HepG2 (cell line): ENCODE measurements around the gene IFNAR1. TPM values are rescaled to one million over a fixed set of nuclear protein-coding genes. Genes with fewer than 3 reads are reported as not detected.

Experiments used
- ATAC-seq: fragments of 200-7000 bp; cut with Tn5 transposase; 3 replicates; pipeline ENCODE4 v1.9.1; 2020; ENCODE audit warnings: mild to moderate bottlenecking, moderate library complexity
- BruUV-seq: library from RNA; stranded (reverse); fragments of 400-500 nt; replicated peaks from 2 replicates; lab custom pipeline; 2021; lab: Mats Ljungman, UMichigan
- CTCF ChIA-PET: fragments of 300-600 bp; formaldehyde crosslinking; extraction: SDS; loops from one replicate; lab custom pipeline; 2021; ENCODE audit warnings: low total read pairs, inconsistent platforms, low intra/inter-chr PET ratio; lab: Yijun Ruan, JAX
- POLR2A ChIA-PET: fragments of 350-600 bp; sonication (Branson Sonifier 250); formaldehyde crosslinking; loops from one replicate; lab custom pipeline; 2020; ENCODE audit warnings: antibody characterized with exemption, inconsistent platforms; lab: Yijun Ruan, JAX
- DNase-seq: peaks from one replicate; pipeline ENCODE4 v3.0.0-alpha.2; 2015; ENCODE audit warnings: low spot score
- FAIRE-seq: peaks from 3 replicates; lab custom pipeline; 2011; peaks lifted over from hg19 to GRCh38; lab: Jason Lieb, UNC
- H2AFZ ChIP-seq: one replicate; pipeline ENCODE4 v1.6.1; 2011; ENCODE audit warnings: low read length, inconsistent platforms
- H3K27ac ChIP-seq: fragments of 300-600 bp; 3 replicates; pipeline ENCODE4 v1.8.0; 2011; ENCODE audit warnings: mixed run types, mild to moderate bottlenecking, mixed read lengths, low read length, inconsistent platforms; ENCODE audit not compliant: insufficient read depth; ENCODE audit errors: extremely low read length
- H3K27me3 ChIP-seq, 2 experiments: fragments of 200-600 bp in 1 of 2; 2 replicates in 1 of 2; 3 replicates in 1 of 2; pipeline versions ENCODE4 v1.6.0 to v1.8.0; 2011; ENCODE audit warnings: low read length in 2 of 2, mild to moderate bottlenecking in 2 of 2, moderate library complexity in 2 of 2, inconsistent platforms in 1 of 2; ENCODE audit not compliant: insufficient read depth in 2 of 2, control insufficient read depth in 1 of 2
- H3K36me3 ChIP-seq, 2 experiments: fragments of 200-600 bp in 1 of 2; replicated peaks in 1 of 2; 2 replicates in 1 of 2; 3 replicates in 1 of 2; pipeline versions ENCODE4 v1.5.1 to v1.8.0; 2011; ENCODE audit warnings: low read length in 2 of 2, inconsistent platforms in 1 of 2; ENCODE audit not compliant: insufficient read depth in 2 of 2, control insufficient read depth in 1 of 2
- H3K4me1 ChIP-seq: 2 replicates; pipeline ENCODE4 v1.5.1; 2012; ENCODE audit warnings: low read length, inconsistent platforms; ENCODE audit not compliant: insufficient read depth
- H3K4me2 ChIP-seq: 2 replicates; pipeline ENCODE4 v1.6.0; 2011; ENCODE audit warnings: low read depth, low read length, inconsistent platforms
- H3K4me3 ChIP-seq, 3 experiments: fragments of 200-600 bp in 1 of 3; sonication (generic), shearing (Covaris generic) in 1 of 3; replicated peaks in 1 of 3; 2 replicates each; pipeline ENCODE4 v1.5.1; 2011 to 2016; ENCODE audit warnings: low read length in 3 of 3, inconsistent platforms in 2 of 3, low read depth in 2 of 3, mild to moderate bottlenecking in 2 of 3, control low read depth in 1 of 3, mixed read lengths in 1 of 3; ENCODE audit not compliant: insufficient read depth in 1 of 3
- H3K79me2 ChIP-seq: one replicate; pipeline ENCODE4 v1.6.1; 2011; ENCODE audit warnings: low read length, inconsistent platforms; ENCODE audit not compliant: insufficient read depth
- H3K9ac ChIP-seq: 2 replicates; pipeline ENCODE4 v1.6.0; 2011; ENCODE audit warnings: mild to moderate bottlenecking, low read depth, low read length, inconsistent platforms; ENCODE audit not compliant: insufficient read depth
- H3K9me3 ChIP-seq: 2 replicates; pipeline ENCODE4 v1.5.1; 2012; ENCODE audit warnings: mild to moderate bottlenecking, low read length
- H4K20me1 ChIP-seq: 2 replicates; pipeline ENCODE4 v1.6.0; 2011; ENCODE audit warnings: inconsistent platforms, mild to moderate bottlenecking, low read length, moderate library complexity; ENCODE audit not compliant: insufficient read depth
- CBFB ChIP-seq: sonication (generic); formaldehyde crosslinking; IDR thresholded peaks from 2 replicates; pipeline ENCODE4 v1.4.0; 2020; ENCODE audit warnings: missing genetic modification reagents
- EP300 ChIP-seq, 3 experiments: sonication (generic) in 1 of 3; formaldehyde crosslinking in 1 of 3; IDR thresholded peaks; 2 replicates each; pipeline versions ENCODE4 v1.5.1 to v1.6.1; 2011 to 2020; ENCODE audit warnings: low read depth in 2 of 3, low read length in 2 of 3, borderline replicate concordance in 1 of 3, improper control_type of control experiment in 1 of 3, mild to moderate bottlenecking in 1 of 3, missing genetic modification reagents in 1 of 3, moderate library complexity in 1 of 3
- HOMEZ ChIP-seq: IDR thresholded peaks from 2 replicates; pipeline ENCODE4 v1.6.1; 2016; ENCODE audit warnings: low read depth
- SALL1 ChIP-seq: sonication (generic); formaldehyde crosslinking; IDR thresholded peaks from 2 replicates; pipeline ENCODE4 v1.8.0; 2022; ENCODE audit warnings: mild to moderate bottlenecking, missing genetic modification reagents
- ZNF615 ChIP-seq: sonication (generic); formaldehyde crosslinking; IDR thresholded peaks from 2 replicates; pipeline ENCODE4 v1.5.0; 2020; ENCODE audit warnings: mild to moderate bottlenecking, missing genetic modification reagents, borderline replicate concordance
- WGBS: methylation state at CpG from one replicate; pipeline ENCODE4 v1.1.6; 2017; ENCODE audit warnings: low lambda C conversion rate; 5-methylcytosine and 5-hydroxymethylcytosine counted together
- in situ Hi-C: cut with HindIII; loops from 2 replicates; pipeline ENCODE4 v1.10.0; 2017; ENCODE audit warnings: low pct_unique_long_range_greater_than_20kb; ENCODE audit not compliant: extremely low pct_ligation_motif_present
- intact Hi-C: fragments of 100-400 bp; cut with micrococcal nuclease; formaldehyde crosslinking; loops from one replicate; pipeline ENCODE4 v1.10.0; 2022; ENCODE audit not compliant: unreplicated experiment
- polyA plus RNA-seq, 8 experiments: library from polyadenylated mRNA; depleted of rRNA in 3 of 8; stranded (reverse) in 7 of 8; unstranded in 1 of 8; fragments of >200 nt; fragmentation: Illumina TruSeq in 4 of 8; extraction: Trizol in 4 of 8; gene quantifications; 2 replicates each; pipeline versions ENCODE4 v1.2.1 to v1.2.3, GENCODE V29; 2011 to 2016; ENCODE audit warnings: low read depth in 4 of 8, missing spikeins in 1 of 8, mixed read lengths in 1 of 8; ENCODE audit not compliant: insufficient read depth in 1 of 8
- total RNA-seq, 5 experiments: library from RNA; depleted of rRNA; stranded (reverse); fragments of >200 nt; fragmentation: Illumina TruSeq; extraction: Trizol; gene quantifications; 2 replicates each; pipeline ENCODE4 v1.2.3, GENCODE V29; 2016; ENCODE audit warnings: low read depth in 1 of 5
- TF ChIP-seq, protein P1 (sequence below): sonication (generic); formaldehyde crosslinking; IDR thresholded peaks from 2 replicates; pipeline ENCODE4 v1.5.0; 2020; ENCODE audit warnings: mild to moderate bottlenecking, missing genetic modification reagents, moderate library complexity
- TF ChIP-seq, protein P2 (sequence below): sonication (generic); formaldehyde crosslinking; IDR thresholded peaks from 2 replicates; pipeline ENCODE4 v1.8.0; 2022; ENCODE audit warnings: mild to moderate bottlenecking, missing genetic modification reagents; ENCODE audit not compliant: insufficient replicate concordance

Gene IFNAR1
- total and polyA plus RNA-seq, 2 of the 13 experiments (the other 11 are each of a cell fraction or from before 2014, with no cell fraction given) = 6.7 to 9.3 TPM

GRCh38 chr21:33386222-33386784 lies 61.5 kb downstream of the IFNAR1 start:
- Histone ChIP-seq H3K9me3 (no peaks in the 10 kb centered on the region), H3K4me3 (no peak overlapping the region), H3K9ac (no peak overlapping the region), H3K36me3 (no peaks in the 10 kb centered on the region), H3K4me1 (peaks cover 38% of the 10 kb centered on the region), H2AFZ (no peak overlapping the region), H3K79me2 (no peaks in the 10 kb centered on the region), H3K27ac (no peak overlapping the region), H4K20me1 (no peaks in the 10 kb centered on the region), H3K4me2 (no peak overlapping the region), H3K27me3 (no peaks in the 10 kb centered on the region)
- in situ Hi-C loops (no loop called here), intact Hi-C loops (no loop called here)
- no TSS peak for BruUV-seq
- 49% methylated on average over 5 of the region's 6 CpGs for WGBS
- POLR2A ChIA-PET = interaction anchor here (1.3 to 1.8 kb wide), 4 partner anchors 15 to 27 kb away, joined by 3 to 6 read pairs (median 5); no protein-coding TSS in a partner anchor
- CTCF ChIA-PET = no interaction called here
- DNase-seq (no peak), FAIRE-seq (no peak), ATAC-seq (no peak)
- TF ChIP-seq EP300 (IDR thresholded peaks at IDR 0.05; ENCODE audit: low read depth in 2 of 2, low read length in 2 of 2) = no peak
- no peak for TF ChIP-seq EP300 (CRISPR knock-in tag; IDR thresholded peaks at IDR 0.05; ENCODE audit: borderline replicate concordance)
- TF ChIP-seq, protein P1, sequence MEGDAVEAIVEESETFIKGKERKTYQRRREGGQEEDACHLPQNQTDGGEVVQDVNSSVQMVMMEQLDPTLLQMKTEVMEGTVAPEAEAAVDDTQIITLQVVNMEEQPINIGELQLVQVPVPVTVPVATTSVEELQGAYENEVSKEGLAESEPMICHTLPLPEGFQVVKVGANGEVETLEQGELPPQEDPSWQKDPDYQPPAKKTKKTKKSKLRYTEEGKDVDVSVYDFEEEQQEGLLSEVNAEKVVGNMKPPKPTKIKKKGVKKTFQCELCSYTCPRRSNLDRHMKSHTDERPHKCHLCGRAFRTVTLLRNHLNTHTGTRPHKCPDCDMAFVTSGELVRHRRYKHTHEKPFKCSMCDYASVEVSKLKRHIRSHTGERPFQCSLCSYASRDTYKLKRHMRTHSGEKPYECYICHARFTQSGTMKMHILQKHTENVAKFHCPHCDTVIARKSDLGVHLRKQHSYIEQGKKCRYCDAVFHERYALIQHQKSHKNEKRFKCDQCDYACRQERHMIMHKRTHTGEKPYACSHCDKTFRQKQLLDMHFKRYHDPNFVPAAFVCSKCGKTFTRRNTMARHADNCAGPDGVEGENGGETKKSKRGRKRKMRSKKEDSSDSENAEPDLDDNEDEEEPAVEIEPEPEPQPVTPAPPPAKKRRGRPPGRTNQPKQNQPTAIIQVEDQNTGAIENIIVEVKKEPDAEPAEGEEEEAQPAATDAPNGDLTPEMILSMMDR (CRISPR knock-in tag) = peak; percentile 28
- TF ChIP-seq, all 625 proteins: peak for 1

- H3K4me2 ChIP-seq = no peak overlapping the region
- H2AFZ ChIP-seq = no peak overlapping the region
- ChIA-PET CTCF (no interaction called here), POLR2A (interaction anchor here (1.5 kb wide), 1 partner anchor 17 kb away, joined by 5 read pairs; no protein-coding TSS in a partner anchor)
- H3K27ac ChIP-seq = no peak overlapping the region
- H3K4me1 ChIP-seq = peaks cover 38% of the 10 kb centered on the region
- no TSS peak for BruUV-seq
- no peaks in the 10 kb centered on the region for H3K36me3 ChIP-seq
- intact Hi-C loops (no loop called here), in situ Hi-C loops (no loop called here)
- WGBS = 36% methylated on average over 6 of the region's 6 CpGs
- H3K9ac ChIP-seq = no peak overlapping the region
- H3K27me3 ChIP-seq = no peaks in the 10 kb centered on the region
- H3K79me2 ChIP-seq = no peaks in the 10 kb centered on the region
- no peak overlapping the region for H3K4me3 ChIP-seq
- FAIRE-seq (no peak), ATAC-seq (no peak), DNase-seq (no peak)
- H3K9me3 ChIP-seq = no peaks in the 10 kb centered on the region
- H4K20me1 ChIP-seq = no peaks in the 10 kb centered on the region
- TF ChIP-seq CBFB (no peak), SALL1 (CRISPR knock-in tag) (no peak), ZNF615 (no peak), HOMEZ (CRISPR knock-in tag) (no peak)
- TF ChIP-seq, protein P1 (CRISPR knock-in tag) = no peak
- TF ChIP-seq, protein P2, sequence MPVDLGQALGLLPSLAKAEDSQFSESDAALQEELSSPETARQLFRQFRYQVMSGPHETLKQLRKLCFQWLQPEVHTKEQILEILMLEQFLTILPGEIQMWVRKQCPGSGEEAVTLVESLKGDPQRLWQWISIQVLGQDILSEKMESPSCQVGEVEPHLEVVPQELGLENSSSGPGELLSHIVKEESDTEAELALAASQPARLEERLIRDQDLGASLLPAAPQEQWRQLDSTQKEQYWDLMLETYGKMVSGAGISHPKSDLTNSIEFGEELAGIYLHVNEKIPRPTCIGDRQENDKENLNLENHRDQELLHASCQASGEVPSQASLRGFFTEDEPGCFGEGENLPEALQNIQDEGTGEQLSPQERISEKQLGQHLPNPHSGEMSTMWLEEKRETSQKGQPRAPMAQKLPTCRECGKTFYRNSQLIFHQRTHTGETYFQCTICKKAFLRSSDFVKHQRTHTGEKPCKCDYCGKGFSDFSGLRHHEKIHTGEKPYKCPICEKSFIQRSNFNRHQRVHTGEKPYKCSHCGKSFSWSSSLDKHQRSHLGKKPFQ (CRISPR knock-in tag) = no peak
Measured at GRCh38 chr21:33387294-33387693, 62.5 kb downstream of the IFNAR1 start.
